Inflammatory macrophage treated with lipopolysaccharide for 4 hours (primary cell): ENCODE data around the gene DNAI1.
A peak's percentile ranks its signal among the peaks of the same experiment; 100 is the strongest.

Experiments
- DNase-seq: peaks from one replicate; pipeline ENCODE4 v3.0.0-alpha.2; 2020

DNAI1 gene

DNA sequence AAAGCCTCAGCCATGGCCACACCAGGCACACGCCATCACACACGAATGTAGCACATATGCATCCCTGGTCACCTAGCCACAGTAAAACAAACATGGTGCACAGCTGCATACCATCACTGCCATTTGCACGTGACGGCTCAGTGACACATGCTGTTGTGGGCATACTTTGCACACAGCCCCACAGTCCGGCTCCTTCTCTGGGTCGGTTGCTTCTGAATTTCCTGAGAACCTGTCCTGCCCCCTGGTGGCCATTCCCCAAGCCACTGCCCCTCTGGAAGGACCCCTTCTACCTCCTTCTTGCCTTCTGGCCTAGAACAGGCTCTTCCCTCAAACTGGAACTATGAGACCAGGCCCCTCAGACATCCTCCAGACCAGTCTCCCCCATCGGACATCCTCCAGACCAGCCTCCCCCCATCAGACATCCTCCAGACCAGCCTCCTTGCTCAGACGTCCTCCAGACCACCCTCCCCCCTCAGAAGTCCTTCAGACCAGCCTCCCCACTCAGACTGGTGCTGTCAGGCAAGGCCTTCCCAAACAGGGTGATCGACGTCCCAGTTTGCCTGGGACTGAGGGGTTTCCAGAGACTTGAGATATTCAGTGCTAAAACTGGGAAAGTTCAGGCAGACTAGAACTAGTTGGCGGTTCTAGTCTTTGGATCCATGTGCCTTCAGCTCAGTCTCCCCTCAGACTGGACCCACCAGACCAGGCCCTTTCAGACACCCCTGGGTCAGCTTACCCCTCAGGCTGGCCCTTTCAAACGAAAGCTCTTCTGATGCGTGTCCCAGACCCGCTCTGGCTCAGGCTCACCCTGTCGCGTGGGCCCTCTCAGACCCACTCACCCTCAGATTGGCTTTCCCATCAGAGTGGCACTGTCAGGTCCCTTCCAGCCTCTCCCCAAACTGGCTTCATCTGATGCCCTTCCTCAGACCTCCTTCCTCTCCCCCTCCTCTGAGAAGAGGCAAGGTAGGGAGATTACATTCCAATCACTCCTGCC, 88.5 kb downstream of the DNAI1 start:
- DNase-seq = peak; percentile 63

DNA sequence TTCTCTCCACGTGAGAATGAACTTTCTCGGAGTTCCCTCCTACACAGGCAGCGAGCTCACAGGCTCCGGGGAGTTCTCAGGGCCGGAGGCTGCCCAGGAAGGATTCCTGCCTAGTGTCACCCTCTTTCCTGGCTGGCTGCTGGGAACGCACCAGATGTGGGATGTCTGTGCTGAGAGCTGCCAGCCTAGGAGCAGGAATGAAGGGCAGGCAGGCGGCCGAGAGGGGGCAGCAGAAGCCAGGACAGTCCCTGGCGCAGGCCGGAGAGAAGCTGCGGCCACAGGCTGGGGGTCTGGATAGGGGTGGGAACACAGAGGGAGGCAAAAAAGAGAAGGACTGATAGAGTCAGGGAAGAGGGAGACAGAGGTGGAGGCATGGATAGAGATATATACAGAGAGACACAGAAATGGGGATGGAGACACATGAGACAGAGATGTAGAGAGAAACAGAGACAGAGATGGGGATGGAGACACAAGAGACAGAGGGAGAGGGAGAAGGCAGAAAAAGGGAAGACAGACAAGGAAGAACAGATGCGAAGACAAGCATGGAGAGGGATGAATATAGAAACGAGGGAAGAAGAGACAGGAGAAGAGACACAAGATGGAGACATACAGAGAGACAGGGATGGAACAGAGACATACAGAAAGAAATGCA, 89.5 kb downstream of the DNAI1 start:
- DNase-seq = peak; percentile 39

DNA sequence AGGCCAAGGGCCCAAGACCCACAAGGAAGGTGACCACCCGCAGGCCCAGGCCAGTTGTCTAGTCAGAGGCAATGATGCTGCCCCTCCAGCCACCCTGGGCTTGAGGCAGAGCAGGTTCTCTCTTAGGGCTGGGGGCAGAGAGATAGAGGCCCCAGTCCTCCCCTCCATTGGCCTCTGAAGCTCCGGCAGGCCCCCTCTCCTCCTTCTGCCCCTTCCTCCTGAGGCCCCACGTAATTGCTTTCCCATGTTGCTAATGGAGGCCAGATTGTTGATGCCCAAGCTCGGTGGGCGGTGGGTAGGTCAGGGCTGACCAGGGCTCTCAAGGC, 90.8 kb downstream of the DNAI1 start:
- DNase-seq = no peak

DNA sequence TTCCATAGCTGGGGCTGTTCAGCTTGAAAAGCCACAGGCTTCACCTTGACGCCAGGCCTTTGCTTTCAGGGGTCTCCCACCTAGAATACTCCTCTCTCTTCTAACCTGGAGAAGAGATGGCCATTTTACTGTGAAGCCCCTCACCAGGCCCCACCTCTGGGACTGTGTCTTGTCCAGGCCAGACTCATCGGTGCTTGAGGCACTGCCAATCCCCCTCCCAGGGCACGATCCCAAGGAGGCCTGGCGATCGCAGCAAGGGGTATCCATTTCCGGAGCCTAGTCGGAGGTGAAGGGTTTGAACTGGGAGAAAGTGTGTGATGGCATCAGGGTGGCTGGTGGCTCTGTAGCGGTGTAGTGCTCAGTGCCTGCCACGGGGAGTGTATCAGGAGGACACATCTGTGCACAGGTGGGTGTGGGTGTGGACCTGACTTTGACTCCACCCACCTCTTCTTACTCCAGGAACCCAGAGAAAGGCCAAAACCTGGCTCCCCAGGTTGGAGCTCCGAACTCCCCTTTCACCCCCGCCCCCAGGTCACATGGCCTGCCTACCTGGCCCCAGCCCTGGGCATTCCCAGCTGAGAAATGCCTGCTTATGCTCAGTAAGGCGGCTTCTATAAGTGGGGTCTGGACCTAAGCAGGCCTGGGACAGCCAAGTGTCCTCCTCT, 91.5 kb downstream of the DNAI1 start:
- no peak for DNase-seq

DNA sequence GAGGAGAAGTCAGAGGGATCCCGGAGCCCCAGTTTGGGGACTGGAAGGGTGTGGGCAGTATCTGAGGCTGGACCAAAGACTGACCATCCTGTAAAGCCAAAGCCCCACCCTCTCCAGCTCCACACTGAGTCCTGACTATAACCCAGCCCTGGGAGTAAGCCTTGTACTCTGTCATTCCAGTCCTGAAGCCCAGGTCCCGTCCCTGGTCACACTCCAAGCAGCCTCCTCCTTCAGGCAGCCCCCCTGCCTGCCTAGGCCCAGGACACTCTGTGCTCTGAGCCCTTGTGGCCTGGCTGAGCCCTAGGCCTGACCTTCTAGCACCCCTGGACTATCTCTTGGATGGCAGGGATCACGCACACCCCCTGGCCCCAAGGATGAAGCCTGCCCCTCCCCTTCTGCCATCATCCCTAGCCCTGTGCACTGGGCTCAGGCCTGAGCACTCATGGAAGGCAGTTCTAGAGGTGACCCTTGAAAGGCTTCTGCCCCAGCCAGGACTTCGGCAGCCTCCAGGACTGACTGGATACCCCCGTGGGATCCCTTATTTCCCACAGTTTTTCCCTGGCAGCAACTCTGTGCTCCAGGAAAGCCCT, 92.2 kb downstream of the DNAI1 start:
- no peak for DNase-seq

DNA sequence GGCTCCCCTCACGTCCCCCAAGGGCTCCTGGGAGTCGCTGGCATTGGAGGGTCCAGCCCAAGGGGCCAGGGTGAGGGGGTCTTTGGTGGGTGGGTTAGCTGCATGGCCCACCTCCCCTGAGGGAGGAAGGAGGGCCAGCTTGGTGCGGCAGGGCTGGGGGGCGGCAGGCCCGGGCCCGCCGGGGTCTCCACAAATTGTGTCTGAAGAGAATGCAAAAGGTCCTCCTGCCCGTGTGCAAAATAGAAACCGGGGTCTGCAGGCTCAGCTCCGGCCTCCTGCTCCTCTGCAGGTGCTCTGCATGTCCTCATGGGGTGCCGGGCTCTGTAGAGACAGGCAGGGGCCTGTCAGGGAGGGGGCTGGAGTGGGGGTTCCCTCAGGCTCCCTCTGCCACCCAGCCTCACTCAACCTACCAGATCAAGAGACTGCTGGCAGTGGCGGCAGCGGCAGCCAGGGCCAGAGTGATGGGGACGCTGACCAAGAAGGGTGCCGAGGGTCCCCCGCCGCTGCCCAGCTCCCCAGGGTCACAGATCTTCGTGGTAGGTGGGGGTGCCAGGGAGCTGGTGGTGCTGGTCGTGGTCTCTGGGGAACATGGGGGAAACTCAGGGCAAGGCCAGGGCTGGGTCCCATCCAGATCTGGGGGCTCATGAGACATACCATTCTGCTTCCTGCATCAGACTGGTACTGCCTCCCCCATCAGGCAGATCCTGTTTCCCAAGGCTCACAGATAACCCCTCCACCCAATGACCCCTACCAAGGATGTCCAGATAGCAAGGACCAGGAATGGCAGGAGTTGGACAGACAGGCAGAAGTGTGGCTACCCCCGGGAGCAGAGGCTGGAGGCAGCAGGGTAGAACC, 93.4 kb downstream of the DNAI1 start:
- DNase-seq = no peak

DNA sequence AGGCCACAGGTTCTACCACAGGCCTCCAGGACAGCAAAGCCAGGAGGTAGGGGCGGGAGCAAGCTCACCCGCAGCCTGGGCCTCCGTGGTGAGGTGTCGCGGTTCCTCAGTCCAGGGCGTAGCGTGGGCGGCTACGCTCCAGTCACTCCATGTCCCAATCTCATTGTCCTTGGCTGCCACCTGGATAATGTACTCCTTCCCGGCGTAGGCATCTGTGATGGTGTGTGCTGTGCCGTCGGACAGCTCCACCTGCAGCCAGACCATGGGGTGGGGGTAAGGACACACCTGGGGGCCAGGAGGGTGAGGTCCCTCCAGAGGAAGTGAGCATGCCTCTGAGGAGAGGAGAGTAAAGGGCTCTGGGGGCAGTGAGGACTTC, 94.0 kb downstream of the DNAI1 start:
- DNase-seq = no peak

DNA sequence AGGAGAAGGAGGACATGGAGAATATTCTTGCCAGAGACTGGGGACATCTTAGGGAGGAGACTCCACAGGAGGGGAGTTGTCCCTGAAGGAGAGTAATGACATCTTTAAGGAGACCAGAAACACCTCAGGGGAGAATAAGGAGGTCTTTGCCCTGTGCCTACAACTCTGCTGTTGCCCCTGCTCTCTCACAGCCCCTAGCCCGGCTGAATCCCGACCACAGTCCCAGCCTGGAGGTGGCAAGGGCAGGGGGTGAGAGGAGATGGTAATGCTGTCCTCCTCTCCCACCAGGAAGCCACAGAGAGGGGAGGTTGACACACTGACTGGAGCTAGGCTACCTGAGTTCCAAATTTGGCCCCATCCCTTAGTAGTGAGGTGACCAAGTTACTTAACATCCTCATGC, 94.4 kb downstream of the DNAI1 start:
- DNase-seq = no peak

DNA sequence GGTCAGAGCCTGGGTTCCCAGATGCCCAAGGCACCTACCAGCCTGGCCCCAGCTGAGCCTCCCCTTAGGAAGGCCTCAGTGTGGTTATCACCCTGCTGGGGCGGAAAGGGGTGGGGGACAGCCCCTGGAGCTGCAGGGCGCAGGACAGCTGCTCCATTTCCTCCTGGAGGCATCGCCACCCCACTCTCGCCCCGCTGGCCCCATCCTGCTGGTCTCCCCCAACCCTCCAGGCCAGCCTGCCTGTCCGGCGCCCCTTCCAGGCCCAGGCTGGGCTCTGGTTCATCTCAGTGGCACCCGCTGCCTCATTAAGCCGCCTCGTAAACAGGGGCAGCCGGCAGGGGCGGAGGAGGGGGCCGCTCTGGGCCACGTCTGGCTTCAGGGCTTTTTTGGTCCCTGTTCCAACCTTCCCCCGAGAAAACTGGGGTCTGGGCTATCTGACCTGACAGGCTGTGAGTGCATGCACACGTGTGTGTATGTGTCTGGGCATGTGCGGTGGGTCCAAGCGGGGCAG, 95.0 kb downstream of the DNAI1 start:
- DNase-seq = no peak

DNA sequence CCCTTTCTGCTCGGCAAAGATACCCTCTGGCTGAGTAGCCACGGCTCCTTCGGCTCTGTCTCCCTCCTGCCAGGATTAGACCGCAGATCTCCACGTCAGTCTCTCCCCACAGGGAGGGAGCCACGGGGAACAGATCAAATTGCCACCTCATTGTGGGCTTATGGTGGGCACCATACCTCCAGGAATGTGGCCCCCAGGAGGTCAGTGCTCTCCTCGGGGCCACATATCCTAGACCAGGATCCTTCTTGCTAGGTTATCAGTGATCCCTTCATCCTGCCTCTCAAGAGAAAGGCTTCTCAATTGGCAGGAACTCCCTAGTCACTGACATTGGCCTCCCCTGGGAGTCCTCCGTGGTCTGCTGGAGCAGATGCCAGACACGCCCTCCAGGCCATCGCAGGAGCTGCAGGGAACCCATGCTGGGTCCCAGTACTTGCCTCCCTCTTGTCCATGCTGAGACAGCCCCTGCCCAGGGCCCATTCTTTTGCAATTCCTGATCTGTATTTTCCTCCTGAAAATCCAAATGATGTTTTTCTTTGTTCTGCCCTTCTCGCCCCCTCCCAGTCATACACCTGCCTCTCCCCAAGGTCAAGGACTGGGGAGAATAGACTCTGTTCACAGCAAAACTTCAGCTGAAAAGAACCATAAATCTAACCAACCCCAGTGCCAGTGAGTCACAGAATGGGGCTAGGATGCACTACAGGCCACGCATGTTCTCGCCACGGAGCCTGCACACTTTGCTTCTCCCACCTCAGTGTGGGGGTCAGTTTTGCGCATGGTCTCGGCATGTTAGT, 95.8 kb downstream of the DNAI1 start:
- DNase-seq = no peak

DNA sequence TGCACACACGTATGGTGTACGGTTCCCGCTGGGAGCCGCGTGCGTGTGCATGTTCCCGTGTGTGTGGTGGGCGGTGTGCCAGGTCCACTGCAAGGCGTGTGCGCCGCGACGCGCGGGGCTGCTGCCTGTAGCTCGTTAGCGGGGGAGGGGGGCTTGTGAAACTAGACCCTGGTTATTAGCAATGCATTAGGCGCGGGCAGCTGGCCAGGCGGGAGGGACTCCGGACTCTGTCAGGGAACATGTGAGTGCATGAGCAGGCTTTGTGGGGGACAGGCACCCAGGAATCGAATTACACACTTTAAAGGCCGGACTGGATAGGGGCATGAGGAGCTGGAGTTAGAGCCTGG, 96.4 kb downstream of the DNAI1 start:
- DNase-seq = no peak

DNA sequence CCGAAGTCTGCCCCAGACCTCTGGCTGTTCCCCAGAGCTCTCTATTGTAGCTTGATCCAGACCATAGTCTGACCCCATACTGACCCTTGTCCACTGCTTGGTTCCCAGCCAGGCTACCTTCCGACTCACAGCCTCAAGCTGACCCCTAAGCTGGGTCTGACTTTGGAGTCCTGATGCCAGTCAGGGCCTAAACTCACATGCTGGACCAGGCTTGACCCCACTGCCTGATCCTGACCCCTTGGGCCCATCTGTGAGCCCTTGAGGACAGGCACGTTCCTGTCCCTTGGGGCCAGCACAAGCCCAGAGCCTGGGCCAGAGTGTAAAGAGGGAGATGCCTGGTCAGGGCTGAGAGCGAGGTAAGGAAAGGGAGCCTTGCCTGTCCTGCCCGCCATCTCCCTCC, 96.9 kb downstream of the DNAI1 start:
- DNase-seq = no peak

DNA sequence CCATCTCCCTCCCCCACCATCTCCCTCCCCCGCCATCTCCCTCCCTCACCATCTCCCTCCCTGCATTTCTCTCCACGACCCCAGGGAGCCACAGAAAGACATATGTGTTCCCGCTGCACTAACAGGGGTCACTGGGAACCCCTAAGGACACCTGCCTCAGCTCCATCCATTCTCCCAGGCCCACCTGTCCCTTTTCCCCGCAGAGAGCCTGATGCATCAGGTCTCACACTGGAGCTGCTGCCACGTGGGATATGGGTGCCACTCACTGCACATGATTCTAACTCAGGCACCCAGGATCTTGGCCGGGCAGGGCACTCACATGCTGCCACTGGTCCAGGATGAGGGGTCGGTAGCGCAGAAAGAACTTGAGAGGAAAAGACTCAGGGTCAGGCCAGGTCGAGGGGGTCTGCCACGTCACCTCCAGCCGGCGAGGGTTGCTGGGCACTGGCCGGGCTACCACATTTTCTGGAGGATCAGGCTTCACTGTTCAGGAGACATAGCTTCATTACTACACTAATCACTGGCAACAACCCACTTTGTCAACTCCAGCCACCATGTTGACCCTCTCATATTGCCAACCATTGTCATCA, 97.4 kb downstream of the DNAI1 start:
- DNase-seq = no peak

DNA sequence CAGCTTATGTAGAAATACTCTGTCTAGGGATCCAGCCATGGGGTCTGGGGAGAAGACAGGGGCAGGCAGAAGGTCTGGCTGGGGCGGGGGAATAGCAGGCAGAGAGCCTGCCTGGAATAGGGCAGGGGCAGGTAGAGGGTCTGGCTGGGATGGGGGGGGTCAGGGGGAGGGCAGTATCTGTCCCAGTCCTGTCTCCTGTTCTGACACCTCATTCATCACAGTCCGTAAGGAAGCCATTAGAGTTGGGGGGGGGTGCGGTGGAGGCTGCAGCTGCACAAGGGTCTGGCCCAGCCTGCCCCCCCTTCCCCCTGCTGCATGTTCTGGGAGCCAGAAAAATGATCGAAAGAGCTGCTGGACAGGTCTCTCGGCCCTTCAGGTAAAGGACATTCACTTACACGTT, 98.3 kb downstream of the DNAI1 start:
- DNase-seq = no peak

DNA sequence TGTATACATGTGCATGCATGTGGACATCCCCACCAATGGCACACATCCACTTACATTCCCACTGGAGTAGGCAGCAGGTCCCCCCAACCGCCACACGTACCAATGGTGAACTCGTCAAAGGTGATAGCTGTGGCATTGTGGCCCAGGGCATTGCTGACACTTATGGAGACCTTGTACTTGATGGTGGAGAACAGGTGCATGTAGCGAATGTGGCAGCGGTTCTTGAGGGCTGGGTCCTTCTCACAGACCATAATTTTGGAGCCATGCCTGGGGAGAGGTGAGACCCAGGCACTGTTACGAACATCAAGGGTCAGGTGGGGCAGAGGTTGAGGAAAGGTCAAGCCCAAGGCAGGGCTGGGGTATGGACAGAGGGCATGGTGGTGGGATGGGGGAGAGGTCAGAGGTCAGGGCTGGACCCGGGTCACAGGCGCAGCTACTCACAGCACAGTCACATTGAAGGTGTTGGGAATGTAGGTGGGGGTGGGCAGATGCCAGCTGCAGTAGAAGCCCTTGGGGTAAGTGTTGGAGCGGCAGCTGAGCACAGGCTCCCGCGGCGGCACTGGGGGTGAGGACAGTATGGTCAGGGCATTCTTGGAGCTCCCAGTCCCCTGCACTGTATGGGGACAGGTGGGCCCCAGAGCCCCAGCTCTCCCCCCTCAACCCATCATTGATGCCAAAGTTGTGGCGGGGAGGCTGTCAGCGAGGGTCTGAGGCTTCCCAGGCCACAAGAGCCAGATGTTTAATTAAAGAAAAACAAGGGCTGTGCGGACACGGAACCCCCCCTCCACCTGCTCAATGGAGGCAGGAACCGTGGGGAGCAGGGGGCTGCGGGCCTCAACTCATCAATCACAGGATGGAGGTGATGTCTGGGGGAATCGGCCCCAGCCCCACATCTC, 99.1 kb downstream of the DNAI1 start:
- DNase-seq = no peak

DNA sequence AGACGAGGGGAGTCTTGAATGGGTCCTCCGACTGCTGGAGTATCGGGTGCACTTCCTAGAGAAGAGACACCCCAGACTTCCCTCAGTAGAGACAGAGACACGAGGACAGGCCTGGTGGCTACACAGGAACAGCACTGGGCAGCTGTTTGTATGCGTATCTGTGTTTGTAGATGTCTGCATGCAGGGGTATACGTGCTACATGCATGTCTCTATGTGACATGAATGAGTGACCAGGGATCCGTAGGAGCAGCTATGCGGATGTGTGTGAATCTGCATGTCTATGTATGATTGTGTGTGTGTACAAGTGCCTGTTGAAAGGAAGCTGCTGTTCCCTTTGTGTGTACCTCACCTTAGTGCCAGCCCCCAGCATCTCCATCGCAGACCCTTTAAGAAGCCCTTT, 99.8 kb downstream of the DNAI1 start:
- no peak for DNase-seq

DNA sequence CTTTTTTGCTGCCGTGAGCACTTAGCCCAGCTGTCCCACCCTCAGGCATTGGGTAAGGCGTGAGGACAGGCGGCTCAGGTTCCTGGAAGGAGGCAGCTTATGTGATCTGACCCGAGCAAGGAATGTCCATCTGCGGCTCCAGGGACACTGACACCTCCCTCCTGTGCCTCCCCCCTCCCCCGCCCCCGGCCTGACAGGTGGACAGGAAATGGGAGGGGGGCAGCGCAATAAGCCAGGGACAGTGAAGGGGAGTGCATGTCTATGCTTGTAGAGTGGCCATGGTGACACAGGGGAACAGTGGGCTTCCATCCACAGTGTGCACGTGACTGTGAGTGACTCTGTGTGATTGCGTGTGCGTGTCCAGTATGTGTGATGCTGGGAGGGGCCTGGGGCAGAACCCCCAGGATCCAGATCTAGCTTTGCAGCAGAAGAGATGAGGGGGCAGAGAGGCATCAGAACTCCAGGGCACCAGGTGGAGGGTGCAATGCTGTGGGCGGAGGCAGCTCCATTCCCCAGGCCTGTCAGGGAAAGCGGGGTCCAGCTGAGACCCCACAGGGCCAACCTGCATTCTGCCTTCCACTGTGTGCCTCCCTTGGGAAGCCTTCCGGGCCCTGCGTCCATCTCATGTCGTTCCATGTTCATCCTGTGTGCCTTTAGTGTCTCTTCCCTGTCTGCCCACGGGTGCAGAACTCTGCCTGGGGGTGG, 100.5 kb downstream of the DNAI1 start:
- no peak for DNase-seq

DNA sequence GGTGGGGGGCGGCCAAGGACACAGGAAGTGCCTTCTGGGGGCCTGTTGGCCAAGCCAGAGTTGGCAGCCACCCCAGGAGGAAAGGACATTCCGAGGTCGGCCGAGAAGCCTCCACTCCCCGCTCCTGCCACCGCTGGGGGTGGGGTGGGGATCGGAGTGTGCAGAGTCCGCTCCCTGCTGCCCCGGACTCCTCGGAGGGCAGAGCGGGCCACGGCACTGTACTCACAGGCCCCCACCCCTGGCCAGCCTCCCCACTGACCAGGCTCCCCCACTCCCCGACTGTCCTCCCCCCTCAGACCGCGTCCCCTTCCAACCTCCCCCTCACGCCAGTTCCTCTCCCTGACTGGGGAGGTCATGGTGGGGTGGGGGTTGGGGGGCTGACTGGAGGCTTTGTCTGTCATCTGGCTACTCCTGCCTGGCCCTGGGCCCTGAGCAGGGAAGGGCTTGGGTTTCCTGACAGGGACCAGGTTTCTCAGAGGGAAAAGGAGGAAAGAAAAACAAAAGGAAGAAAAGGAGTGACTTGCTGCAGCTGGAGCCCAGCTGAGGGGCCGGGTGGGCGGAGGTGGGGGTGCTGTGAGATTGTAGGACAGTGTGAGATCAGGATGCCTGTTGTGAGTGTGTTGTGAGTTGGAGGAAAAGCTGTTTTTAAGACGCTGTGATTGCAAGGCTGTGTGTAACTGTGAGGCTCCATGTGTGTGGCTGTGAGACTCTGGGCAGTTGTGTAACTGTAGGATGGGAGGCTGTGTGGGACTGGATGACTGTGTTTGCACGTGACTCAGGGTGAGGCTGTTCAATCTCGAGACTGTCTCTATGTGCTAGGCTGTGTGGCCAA, 101.2 kb downstream of the DNAI1 start:
- peak; percentile 77 for DNase-seq
